Spleen (tissue), 11 donors: Measurements from ENCODE around the gene OGFR. TPM values are rescaled to one million over a fixed set of nuclear protein-coding genes. Genes with fewer than 3 reads are reported as not detected.

ENCODE experiments used
- DNase-seq: peaks from one replicate; pipeline ENCODE4 v3.0.0-alpha.2; 2020
- H3K27ac ChIP-seq, 8 donors: fragments of 200-600 bp; sonication (generic) in 7 of 8; 1 replicate in 4 of 8; 2 replicates in 4 of 8; pipeline versions ENCODE4 v1.5.0 to v1.8.0; 2016 to 2021; ENCODE audit warnings: inconsistent platforms in 4 of 8, mild to moderate bottlenecking in 4 of 8, moderate library complexity in 1 of 8
- H3K27me3 ChIP-seq, 7 donors: fragments of 200-600 bp; sonication (generic) in 6 of 7; replicated peaks in 1 of 7; 1 replicate in 4 of 7; 2 replicates in 3 of 7; pipeline versions ENCODE4 v1.5.0 to v1.8.0; 2016 to 2021; ENCODE audit warnings: inconsistent platforms in 3 of 7, mild to moderate bottlenecking in 1 of 7
- H3K36me3 ChIP-seq, 6 donors: fragments of 200-600 bp; sonication (generic) in 5 of 6; 1 replicate in 4 of 6; 2 replicates in 2 of 6; pipeline versions ENCODE4 v1.5.0 to v1.8.0; 2016 to 2021; ENCODE audit warnings: inconsistent platforms in 2 of 6
- H3K4me1 ChIP-seq, 6 donors: fragments of 200-600 bp; sonication (generic) in 5 of 6; 1 replicate in 3 of 6; 2 replicates in 3 of 6; pipeline versions ENCODE4 v1.5.0 to v1.8.0; 2016 to 2021; ENCODE audit warnings: inconsistent platforms in 3 of 6
- H3K4me3 ChIP-seq, 8 donors: fragments of 200-600 bp; sonication (generic) in 7 of 8; 1 replicate in 4 of 8; 2 replicates in 4 of 8; pipeline versions ENCODE4 v1.5.0 to v1.8.0; 2016 to 2021; ENCODE audit warnings: inconsistent platforms in 4 of 8, mild to moderate bottlenecking in 4 of 8, moderate library complexity in 2 of 8
- H3K9me3 ChIP-seq, 8 donors: fragments of 200-600 bp; sonication (generic) in 7 of 8; 1 replicate in 4 of 8; 2 replicates in 4 of 8; pipeline versions ENCODE4 v1.5.0 to v1.8.0; 2016 to 2021; ENCODE audit warnings: inconsistent platforms in 4 of 8
- POLR2A ChIP-seq, 3 donors: fragments of 450-650 bp; IDR thresholded peaks; one replicate each; pipeline ENCODE4 v1.5.1; 2017; ENCODE audit warnings: antibody characterized with exemption in 3 of 3, mild to moderate bottlenecking in 1 of 3
- POLR2AphosphoS5 ChIP-seq, 3 donors: sonication (generic); formaldehyde crosslinking; IDR thresholded peaks; one replicate each; pipeline ENCODE4 v1.5.1; 2017; ENCODE audit warnings: antibody characterized with exemption in 3 of 3
- WGBS, 5 donors: extraction: QIAGEN DNeasy Blood & Tissue Kit in 3 of 5; methylation state at CpG; one replicate each; pipeline versions ENCODE4 v1.1.5 to v1.1.7; 2013 to 2018; 5-methylcytosine and 5-hydroxymethylcytosine counted together
- intact Hi-C: fragments of 100-400 bp; cut with DNase I; formaldehyde crosslinking; loops from one replicate; pipeline ENCODE4 v1.15.0; 2023; ENCODE audit warnings: low total_unique reads
- polyA plus RNA-seq, 3 donors: library from polyadenylated mRNA; stranded (reverse); fragments of 200-250 nt; gene quantifications; one replicate each; pipeline ENCODE4 v1.2.1, GENCODE V29; 2013
- small RNA-seq, 4 donors: library from RNA; depleted of rRNA; stranded (forward); fragments of <200 nt; gene quantifications; one replicate each; pipeline ENCODE3, GENCODE V24; 2016
- total RNA-seq, 7 donors: library from RNA; depleted of rRNA in 3 of 7; stranded (reverse); fragments of >200 nt in 3 of 7; fragmentation: NEBNext Ultra II Directional in 4 of 7; extraction: Animal tissue kit (Norgen Biotek cat#: 25700) in 4 of 7; gene quantifications; one replicate each; pipeline versions ENCODE4 v1.1.0 to v1.2.1, GENCODE V29; 2016 to 2021
- TF ChIP-seq, protein P1 (sequence below), 11 experiments: fragments of 200-600 bp in 7 of 11; fragments of 450-650 bp in 4 of 11; sonication (generic) in 4 of 11; IDR thresholded peaks in 8 of 11; conservative IDR thresholded peaks in 3 of 11; 1 replicate in 7 of 11; 2 replicates in 4 of 11; pipeline versions ENCODE4 v1.4.0 to v1.8.0; 2016 to 2021; ENCODE audit warnings: antibody characterized with exemption in 11 of 11, inconsistent platforms in 4 of 11, mild to moderate bottlenecking in 1 of 11
- donor health status: healthy with polysubstance abuse.
- donor health status: DM: no; HTN: no; CAD: no; lungs with moderate emphysema.
- donor health status: DM: no; HTN: no; CAD: no.
- donor health status: Bipolar disorder and iron deficiency.
- donor health status: healthy.
- donor health status: DM: no; HTN: no; CAD: no.
- donor health status: DM: yes; HTN: yes; CAD: no.

The OGFR gene
- total and polyA plus RNA-seq, 10 donors: 46.0 to 127 (median 78.2) TPM

DNA sequence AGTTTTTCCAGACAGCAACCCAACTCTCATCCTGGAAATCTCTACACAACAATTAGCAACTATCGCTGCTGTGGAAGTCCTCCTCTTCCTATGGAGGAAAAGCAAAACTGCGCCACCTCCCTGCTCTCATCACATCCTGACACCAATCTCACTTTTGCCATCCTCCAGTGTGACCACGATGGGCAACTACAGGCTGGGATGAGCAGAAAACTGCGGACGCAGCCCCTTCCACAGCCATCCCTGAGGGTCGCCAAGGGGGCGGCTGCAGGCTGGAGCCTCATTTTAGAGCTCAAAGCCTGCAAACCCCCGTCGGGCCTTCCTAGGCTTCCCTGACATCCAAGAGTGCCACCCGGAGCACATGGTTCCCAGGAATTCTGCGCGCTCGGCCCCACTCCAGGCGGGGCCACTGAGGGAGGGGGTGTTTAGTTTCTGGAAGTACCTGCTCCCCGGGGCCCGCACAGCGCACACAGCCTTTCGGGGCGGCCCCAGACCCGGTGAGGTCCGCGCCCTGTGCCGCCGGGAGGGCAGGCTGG, 55.8 kb downstream of the OGFR start:
- Histone ChIP-seq H3K4me1 (peaks cover 7 to 32% (median 19%) of the 10 kb centered on the region in 6 donors), H3K27me3 (peaks cover 0 to 7% (median 0%) of the 10 kb centered on the region in 7 donors), H3K9me3 (no peaks in the 10 kb centered on the region), H3K36me3 (peaks cover 0 to 20% (median 10%) of the 10 kb centered on the region in 6 donors), H3K4me3 (peak overlapping the region; percentile 1 to 82 (median 28)), H3K27ac (no peak overlapping the region)
- no peak for TF ChIP-seq POLR2A (IDR thresholded peaks at IDR 0.05)
- TF ChIP-seq, protein P1, sequence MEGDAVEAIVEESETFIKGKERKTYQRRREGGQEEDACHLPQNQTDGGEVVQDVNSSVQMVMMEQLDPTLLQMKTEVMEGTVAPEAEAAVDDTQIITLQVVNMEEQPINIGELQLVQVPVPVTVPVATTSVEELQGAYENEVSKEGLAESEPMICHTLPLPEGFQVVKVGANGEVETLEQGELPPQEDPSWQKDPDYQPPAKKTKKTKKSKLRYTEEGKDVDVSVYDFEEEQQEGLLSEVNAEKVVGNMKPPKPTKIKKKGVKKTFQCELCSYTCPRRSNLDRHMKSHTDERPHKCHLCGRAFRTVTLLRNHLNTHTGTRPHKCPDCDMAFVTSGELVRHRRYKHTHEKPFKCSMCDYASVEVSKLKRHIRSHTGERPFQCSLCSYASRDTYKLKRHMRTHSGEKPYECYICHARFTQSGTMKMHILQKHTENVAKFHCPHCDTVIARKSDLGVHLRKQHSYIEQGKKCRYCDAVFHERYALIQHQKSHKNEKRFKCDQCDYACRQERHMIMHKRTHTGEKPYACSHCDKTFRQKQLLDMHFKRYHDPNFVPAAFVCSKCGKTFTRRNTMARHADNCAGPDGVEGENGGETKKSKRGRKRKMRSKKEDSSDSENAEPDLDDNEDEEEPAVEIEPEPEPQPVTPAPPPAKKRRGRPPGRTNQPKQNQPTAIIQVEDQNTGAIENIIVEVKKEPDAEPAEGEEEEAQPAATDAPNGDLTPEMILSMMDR (IDR thresholded peaks at IDR 0.05 in 8 of 11, conservative IDR thresholded peaks at IDR 0.05 in 3 of 11): no peak
- no peak for TF ChIP-seq POLR2AphosphoS5 (IDR thresholded peaks at IDR 0.05)
- DNase-seq: peak; percentile 83
- intact Hi-C loops: no loop called here
- WGBS, 5 donors: 23 to 47% (median 25%) methylated on average over 4 to 24 of the region's 24 CpGs

DNA sequence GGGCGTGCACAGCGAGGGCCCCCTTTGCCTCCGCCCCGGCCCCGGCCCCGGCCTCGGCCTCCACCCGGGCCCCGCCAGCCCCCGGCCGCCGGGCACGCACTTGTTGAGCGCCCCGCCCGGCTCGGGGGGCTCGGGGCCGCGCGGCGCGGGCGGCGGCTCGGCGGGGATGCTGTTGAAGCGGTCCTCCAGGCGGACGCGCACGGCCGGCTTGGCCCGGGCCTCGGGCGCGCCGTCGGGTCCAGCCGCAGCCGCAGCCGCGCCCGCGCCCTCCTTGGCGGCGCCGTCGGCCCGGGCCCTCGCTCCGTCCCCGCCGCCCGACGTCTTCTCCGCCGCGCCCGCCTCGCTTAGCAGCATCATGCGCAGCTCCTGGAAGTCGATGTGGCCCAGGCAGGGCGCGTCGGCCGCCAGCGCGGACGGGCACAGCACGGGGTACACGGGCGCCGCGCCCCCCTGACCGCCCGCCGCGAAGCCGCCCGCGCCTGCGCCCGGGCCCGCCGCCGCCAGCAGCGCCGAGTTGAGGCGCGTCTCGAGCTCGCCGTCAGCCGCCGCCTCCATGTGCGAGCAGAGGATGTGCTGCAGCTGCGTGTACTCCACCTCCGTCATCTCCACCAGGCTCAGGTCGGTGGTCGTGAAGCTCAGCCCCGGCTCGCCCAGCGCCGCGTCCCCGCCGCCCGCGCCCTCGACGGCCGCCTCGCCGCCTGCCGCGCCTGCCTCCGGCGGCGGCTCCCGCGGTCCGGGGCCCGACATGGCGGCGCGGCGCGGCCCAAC, 56.5 kb downstream of the OGFR start:
- intact Hi-C loops: no loop called here
- 0 to 5% (median 2%) methylated on average over 21 to 129 of the region's 129 CpGs for WGBS, 5 donors

DNA sequence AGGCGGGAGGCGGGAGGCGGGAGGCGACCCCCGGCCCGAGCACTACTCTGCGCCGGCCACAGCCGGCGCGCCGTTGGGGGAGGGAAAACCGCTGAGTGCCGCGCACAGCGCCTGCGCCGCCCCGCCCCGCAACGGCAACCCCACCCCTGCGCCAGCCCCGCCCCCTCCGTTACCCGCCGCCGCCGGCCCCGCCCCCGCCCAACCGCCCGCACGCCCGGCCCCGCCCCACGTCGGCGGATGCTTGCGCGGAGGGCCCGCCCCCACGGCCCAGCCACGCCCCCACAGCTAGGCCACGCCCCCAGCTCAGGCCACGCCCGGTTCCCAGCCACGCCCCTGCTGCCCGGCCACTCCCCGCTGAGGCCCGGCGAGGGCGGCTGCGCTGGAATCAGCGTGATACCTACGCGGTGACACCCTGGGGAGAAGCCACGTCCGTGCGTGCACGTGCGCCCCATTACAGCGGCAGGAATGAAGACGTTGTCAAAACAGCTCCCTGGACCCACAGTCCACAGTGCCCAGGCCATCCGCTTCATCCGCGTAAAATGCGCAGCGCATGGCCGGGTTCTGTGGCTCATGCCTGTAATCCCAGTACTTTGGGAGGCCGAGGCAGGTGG, 57.2 kb downstream of the OGFR start, which contains the start of gene TCFL5:
Gene TCFL5 (minus strand): TSS at position 97 of the 611 bp plus-strand sequence. CDS start 152 bp downstream, outside the sequence.
- H3K27me3 ChIP-seq: peaks cover 0 to 7% (median 0%) of the 10 kb centered on the region in 7 donors
- intact Hi-C loops: no loop called here
- H3K9me3 ChIP-seq: no peaks in the 10 kb centered on the region
- WGBS, 5 donors: 10 to 72% (median 25%) methylated on average over 7 to 70 of the region's 70 CpGs
- DNase-seq: peak; percentile 98
- peak within 1 kb of the TSS; percentile 1 to 82 (median 40) for H3K4me3 ChIP-seq
- H3K27ac ChIP-seq: peak within 1 kb of the TSS in 7 of 8 donors; percentile 51 to 69 (median 55)
- peaks cover 7 to 32% (median 19%) of the 10 kb centered on the region in 6 donors for H3K4me1 ChIP-seq
- H3K36me3 ChIP-seq: peaks cover 0 to 8% (median 6%) of the 10 kb centered on the region in 6 donors
- no peak for TF ChIP-seq POLR2A (IDR thresholded peaks at IDR 0.05)
- TF ChIP-seq, protein P1 (IDR thresholded peaks at IDR 0.05 in 8 of 11, conservative IDR thresholded peaks at IDR 0.05 in 3 of 11): peak in 1 of 11 experiments; percentile 12
- peak; percentile 46 to 79 (median 66) for TF ChIP-seq POLR2AphosphoS5 (IDR thresholded peaks at IDR 0.05)

More for the DNA sequence above, 56.5 kb downstream of the OGFR start:
- Histone ChIP-seq H3K36me3 (peaks cover 0 to 14% (median 9%) of the 10 kb centered on the region in 6 donors), H3K27ac (peak overlapping the region in 2 of 8 donors; percentile 56 to 69), H3K4me1 (peaks cover 7 to 32% (median 19%) of the 10 kb centered on the region in 6 donors), H3K27me3 (peaks cover 0 to 7% (median 0%) of the 10 kb centered on the region in 7 donors), H3K4me3 (peak overlapping the region in 7 of 8 donors; percentile 33 to 82 (median 44)), H3K9me3 (no peaks in the 10 kb centered on the region)
- TF ChIP-seq POLR2A (IDR thresholded peaks at IDR 0.05) (no peak), POLR2AphosphoS5 (IDR thresholded peaks at IDR 0.05) (no peak)
- TF ChIP-seq, protein P1 (IDR thresholded peaks at IDR 0.05 in 8 of 11, conservative IDR thresholded peaks at IDR 0.05 in 3 of 11): no peak
- DNase-seq: peak; percentile 91

Small RNAs within 50 kb of the gene (small RNA-seq; reads per million reads assigned to genes)
- 0 reads per million in 4 donors for gene DPH3P1

Other genes starting within 250 kb of the OGFR start
- gene SLCO4A1, start 162.3 kb upstream of the OGFR start, total RNA-seq: 10 to 100 TPM in 2 of 7 donors, 1 to 10 TPM in 5; 2.9 to 16.3 (median 7.1) TPM
- 1 to 10 TPM; 4.7 to 7.7 (median 5.9) TPM for gene SLCO4A1, start 162.3 kb upstream of the OGFR start, polyA plus RNA-seq
- 1 to 10 TPM in 3 of 7 donors, under 1 TPM in 4; 0.51 to 5.7 (median 0.92) TPM for gene NTSR1, start 96.0 kb upstream of the OGFR start, total RNA-seq
- gene NTSR1, start 96.0 kb upstream of the OGFR start, polyA plus RNA-seq: under 1 TPM; 0.14 to 0.30 (median 0.26) TPM
- gene MRGBP, start 8.4 kb upstream of the OGFR start, total RNA-seq: 10 to 100 TPM in 4 of 7 donors, 1 to 10 TPM in 3; 8.5 to 15.7 (median 12.0) TPM
- gene MRGBP, start 8.4 kb upstream of the OGFR start, polyA plus RNA-seq: 10 to 100 TPM; 10.6 to 13.1 (median 12.6) TPM
- 10 to 100 TPM in 3 of 7 donors, 1 to 10 TPM in 4; 1.2 to 16.7 (median 6.8) TPM for gene COL9A3, start 12.2 kb downstream of the OGFR start, total RNA-seq
- gene COL9A3, start 12.2 kb downstream of the OGFR start, polyA plus RNA-seq: 10 to 100 TPM; 10.9 to 14.7 (median 13.1) TPM
- gene TCFL5, start 57.0 kb downstream of the OGFR start, total RNA-seq: 1 to 10 TPM; 4.1 to 8.8 (median 6.8) TPM
- gene TCFL5, start 57.0 kb downstream of the OGFR start, polyA plus RNA-seq: 1 to 10 TPM; 4.5 to 6.3 (median 5.3) TPM
- 10 to 100 TPM; 61.2 to 79.6 (median 76.0) TPM for gene DIDO1, start 121.7 kb downstream of the OGFR start, total RNA-seq
- 10 to 100 TPM; 17.4 to 23.2 (median 17.8) TPM for gene DIDO1, start 121.7 kb downstream of the OGFR start, polyA plus RNA-seq
- gene GID8, start 133.3 kb downstream of the OGFR start, total RNA-seq: 10 to 100 TPM; 26.5 to 33.3 (median 29.6) TPM
- gene GID8, start 133.3 kb downstream of the OGFR start, polyA plus RNA-seq: 10 to 100 TPM in 2 of 3 donors, 1 to 10 TPM in 1; 9.7 to 12.9 (median 12.0) TPM
- 10 to 100 TPM; 18.8 to 41.9 (median 31.4) TPM for gene SLC17A9, start 147.9 kb downstream of the OGFR start, total RNA-seq
- 10 to 100 TPM; 34.4 to 95.3 (median 41.5) TPM for gene SLC17A9, start 147.9 kb downstream of the OGFR start, polyA plus RNA-seq
- gene BHLHE23, start 202.1 kb downstream of the OGFR start, total RNA-seq: not detected
- gene BHLHE23, start 202.1 kb downstream of the OGFR start, polyA plus RNA-seq: not detected